Measurements from ENCODE around the gene CDT1.

DNA sequence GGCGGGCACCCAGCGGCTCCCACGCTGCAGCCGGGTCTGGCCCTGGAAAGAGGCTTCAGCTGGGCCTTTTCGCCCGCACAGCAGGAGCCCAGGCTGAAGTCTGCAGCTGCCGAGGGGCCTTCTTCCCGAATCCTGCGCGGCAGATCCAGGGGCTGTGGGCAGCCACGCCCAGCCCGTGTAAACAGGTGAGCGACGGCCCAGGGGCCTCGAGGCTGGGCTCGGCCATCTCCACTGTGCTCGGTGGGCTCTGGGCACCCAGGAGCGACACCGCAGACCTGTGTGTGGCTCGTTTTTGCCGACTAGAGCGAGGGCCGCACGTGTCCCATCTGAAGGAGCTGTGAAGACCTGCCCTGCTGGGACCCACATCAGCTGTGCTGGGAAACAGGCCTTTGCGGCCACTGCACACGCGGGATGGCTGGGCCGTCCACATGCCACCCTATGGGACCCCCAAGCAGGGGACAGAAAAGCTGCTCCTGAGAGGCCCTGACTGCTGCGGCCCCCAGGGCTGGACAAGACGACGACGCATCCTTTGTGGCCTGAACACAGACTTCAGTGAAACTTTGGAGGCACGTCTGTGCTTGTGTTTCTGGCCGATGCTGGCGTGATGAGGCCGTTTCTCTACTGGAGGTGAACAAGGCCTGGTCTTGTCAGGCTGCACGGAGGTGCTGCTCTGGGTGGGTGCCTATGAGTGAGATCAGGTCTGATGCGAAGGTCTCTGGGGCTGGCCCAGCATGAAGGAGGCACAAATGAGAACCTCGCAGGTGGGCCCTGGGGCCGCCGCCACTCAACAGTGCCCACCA, 13.3 kb downstream of the CDT1 start:
- TF ChIP-seq, protein P1, sequence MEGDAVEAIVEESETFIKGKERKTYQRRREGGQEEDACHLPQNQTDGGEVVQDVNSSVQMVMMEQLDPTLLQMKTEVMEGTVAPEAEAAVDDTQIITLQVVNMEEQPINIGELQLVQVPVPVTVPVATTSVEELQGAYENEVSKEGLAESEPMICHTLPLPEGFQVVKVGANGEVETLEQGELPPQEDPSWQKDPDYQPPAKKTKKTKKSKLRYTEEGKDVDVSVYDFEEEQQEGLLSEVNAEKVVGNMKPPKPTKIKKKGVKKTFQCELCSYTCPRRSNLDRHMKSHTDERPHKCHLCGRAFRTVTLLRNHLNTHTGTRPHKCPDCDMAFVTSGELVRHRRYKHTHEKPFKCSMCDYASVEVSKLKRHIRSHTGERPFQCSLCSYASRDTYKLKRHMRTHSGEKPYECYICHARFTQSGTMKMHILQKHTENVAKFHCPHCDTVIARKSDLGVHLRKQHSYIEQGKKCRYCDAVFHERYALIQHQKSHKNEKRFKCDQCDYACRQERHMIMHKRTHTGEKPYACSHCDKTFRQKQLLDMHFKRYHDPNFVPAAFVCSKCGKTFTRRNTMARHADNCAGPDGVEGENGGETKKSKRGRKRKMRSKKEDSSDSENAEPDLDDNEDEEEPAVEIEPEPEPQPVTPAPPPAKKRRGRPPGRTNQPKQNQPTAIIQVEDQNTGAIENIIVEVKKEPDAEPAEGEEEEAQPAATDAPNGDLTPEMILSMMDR (IDR thresholded peaks at IDR 0.05): no peak
- no peak for TF ChIP-seq POLR2A (IDR thresholded peaks at IDR 0.05)
- TF ChIP-seq EP300 (IDR thresholded peaks at IDR 0.05): no peak

Data from ovary (tissue), 3 donors.